ENCODE results near the gene HSD3B2. TPM values are rescaled to one million over a fixed set of nuclear protein-coding genes. Genes with fewer than 3 reads are reported as not detected.

Gene HSD3B2
- total RNA-seq, 1 experiment from 2014 or later, result 1.0 TPM

DNA sequence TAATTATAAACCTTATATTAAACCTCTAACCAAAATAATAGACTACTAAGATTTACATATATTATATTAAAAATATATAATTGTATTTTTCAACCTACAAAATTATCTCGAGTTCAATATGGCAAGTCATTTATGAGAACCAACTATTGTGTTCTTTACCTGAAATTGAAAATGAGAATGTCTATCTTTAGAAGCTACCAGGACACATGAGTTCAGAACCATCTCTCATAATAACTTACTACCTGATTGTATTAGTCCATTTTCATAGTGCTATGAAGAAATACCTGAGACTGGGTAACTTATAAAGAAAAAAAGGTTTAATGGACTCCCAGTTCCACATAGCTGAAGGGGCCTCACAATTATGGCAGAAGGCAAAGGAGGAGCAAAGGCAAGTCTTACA is 39.6 kb upstream of the HSD3B2 start:
- no peak overlapping the region for H3K27ac Mint-ChIP-seq
- H3K9me3 Mint-ChIP-seq, result peaks cover 13% of the 10 kb centered on the region
- peaks cover 25% of the 10 kb centered on the region for H3K4me1 Mint-ChIP-seq
- no peak overlapping the region for H3K4me3 Mint-ChIP-seq
- no peak for TF ChIP-seq CBFB (CRISPR knock-in tag; IDR thresholded peaks at IDR 0.05; ENCODE audit: low read depth)
- TF ChIP-seq CREB1 (CRISPR knock-in tag; IDR thresholded peaks at IDR 0.05), result no peak
- TF ChIP-seq, protein P1, sequence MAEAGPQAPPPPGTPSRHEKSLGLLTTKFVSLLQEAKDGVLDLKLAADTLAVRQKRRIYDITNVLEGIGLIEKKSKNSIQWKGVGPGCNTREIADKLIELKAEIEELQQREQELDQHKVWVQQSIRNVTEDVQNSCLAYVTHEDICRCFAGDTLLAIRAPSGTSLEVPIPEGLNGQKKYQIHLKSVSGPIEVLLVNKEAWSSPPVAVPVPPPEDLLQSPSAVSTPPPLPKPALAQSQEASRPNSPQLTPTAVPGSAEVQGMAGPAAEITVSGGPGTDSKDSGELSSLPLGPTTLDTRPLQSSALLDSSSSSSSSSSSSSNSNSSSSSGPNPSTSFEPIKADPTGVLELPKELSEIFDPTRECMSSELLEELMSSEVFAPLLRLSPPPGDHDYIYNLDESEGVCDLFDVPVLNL (CRISPR knock-in tag; IDR thresholded peaks at IDR 0.05; ENCODE audit: borderline replicate concordance, low read depth), result no peak
- TF ChIP-seq, protein P2, sequence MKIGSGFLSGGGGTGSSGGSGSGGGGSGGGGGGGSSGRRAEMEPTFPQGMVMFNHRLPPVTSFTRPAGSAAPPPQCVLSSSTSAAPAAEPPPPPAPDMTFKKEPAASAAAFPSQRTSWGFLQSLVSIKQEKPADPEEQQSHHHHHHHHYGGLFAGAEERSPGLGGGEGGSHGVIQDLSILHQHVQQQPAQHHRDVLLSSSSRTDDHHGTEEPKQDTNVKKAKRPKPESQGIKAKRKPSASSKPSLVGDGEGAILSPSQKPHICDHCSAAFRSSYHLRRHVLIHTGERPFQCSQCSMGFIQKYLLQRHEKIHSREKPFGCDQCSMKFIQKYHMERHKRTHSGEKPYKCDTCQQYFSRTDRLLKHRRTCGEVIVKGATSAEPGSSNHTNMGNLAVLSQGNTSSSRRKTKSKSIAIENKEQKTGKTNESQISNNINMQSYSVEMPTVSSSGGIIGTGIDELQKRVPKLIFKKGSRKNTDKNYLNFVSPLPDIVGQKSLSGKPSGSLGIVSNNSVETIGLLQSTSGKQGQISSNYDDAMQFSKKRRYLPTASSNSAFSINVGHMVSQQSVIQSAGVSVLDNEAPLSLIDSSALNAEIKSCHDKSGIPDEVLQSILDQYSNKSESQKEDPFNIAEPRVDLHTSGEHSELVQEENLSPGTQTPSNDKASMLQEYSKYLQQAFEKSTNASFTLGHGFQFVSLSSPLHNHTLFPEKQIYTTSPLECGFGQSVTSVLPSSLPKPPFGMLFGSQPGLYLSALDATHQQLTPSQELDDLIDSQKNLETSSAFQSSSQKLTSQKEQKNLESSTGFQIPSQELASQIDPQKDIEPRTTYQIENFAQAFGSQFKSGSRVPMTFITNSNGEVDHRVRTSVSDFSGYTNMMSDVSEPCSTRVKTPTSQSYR (CRISPR knock-in tag; IDR thresholded peaks at IDR 0.05), result no peak
- no peak for TF ChIP-seq ELF4 (CRISPR knock-in tag; IDR thresholded peaks at IDR 0.05; ENCODE audit: low read depth)
- TF ChIP-seq KAT7 (CRISPR knock-in tag; IDR thresholded peaks at IDR 0.05; ENCODE audit: borderline replicate concordance), result no peak
- TF ChIP-seq RORB (CRISPR knock-in tag; IDR thresholded peaks at IDR 0.05), result no peak
- TF ChIP-seq OVOL2 (CRISPR knock-in tag; IDR thresholded peaks at IDR 0.05; ENCODE audit: borderline replicate concordance), result no peak
- TF ChIP-seq ZNF671 (CRISPR knock-in tag; IDR thresholded peaks at IDR 0.05), result no peak
- TF ChIP-seq ZNF317 (CRISPR knock-in tag; IDR thresholded peaks at IDR 0.05; ENCODE audit: borderline replicate concordance, low read depth), result no peak
- no peak for TF ChIP-seq ZNF396 (CRISPR knock-in tag; IDR thresholded peaks at IDR 0.05; ENCODE audit: borderline replicate concordance)
- no peak for TF ChIP-seq SP1 (CRISPR knock-in tag; conservative IDR thresholded peaks at IDR 0.05)
- TF ChIP-seq, protein P3, sequence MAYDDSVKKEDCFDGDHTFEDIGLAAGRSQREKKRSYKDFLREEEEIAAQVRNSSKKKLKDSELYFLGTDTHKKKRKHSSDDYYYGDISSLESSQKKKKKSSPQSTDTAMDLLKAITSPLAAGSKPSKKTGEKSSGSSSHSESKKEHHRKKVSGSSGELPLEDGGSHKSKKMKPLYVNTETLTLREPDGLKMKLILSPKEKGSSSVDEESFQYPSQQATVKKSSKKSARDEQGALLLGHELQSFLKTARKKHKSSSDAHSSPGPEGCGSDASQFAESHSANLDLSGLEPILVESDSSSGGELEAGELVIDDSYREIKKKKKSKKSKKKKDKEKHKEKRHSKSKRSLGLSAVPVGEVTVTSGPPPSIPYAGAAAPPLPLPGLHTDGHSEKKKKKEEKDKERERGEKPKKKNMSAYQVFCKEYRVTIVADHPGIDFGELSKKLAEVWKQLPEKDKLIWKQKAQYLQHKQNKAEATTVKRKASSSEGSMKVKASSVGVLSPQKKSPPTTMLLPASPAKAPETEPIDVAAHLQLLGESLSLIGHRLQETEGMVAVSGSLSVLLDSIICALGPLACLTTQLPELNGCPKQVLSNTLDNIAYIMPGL (CRISPR knock-in tag; IDR thresholded peaks at IDR 0.05), result no peak
- TF ChIP-seq, protein P4, sequence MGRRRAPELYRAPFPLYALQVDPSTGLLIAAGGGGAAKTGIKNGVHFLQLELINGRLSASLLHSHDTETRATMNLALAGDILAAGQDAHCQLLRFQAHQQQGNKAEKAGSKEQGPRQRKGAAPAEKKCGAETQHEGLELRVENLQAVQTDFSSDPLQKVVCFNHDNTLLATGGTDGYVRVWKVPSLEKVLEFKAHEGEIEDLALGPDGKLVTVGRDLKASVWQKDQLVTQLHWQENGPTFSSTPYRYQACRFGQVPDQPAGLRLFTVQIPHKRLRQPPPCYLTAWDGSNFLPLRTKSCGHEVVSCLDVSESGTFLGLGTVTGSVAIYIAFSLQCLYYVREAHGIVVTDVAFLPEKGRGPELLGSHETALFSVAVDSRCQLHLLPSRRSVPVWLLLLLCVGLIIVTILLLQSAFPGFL (CRISPR knock-in tag; IDR thresholded peaks at IDR 0.05; ENCODE audit: borderline replicate concordance), result no peak
- TF ChIP-seq ZNF219 (CRISPR knock-in tag; IDR thresholded peaks at IDR 0.05; ENCODE audit: borderline replicate concordance), result no peak
- TF ChIP-seq, protein P5, sequence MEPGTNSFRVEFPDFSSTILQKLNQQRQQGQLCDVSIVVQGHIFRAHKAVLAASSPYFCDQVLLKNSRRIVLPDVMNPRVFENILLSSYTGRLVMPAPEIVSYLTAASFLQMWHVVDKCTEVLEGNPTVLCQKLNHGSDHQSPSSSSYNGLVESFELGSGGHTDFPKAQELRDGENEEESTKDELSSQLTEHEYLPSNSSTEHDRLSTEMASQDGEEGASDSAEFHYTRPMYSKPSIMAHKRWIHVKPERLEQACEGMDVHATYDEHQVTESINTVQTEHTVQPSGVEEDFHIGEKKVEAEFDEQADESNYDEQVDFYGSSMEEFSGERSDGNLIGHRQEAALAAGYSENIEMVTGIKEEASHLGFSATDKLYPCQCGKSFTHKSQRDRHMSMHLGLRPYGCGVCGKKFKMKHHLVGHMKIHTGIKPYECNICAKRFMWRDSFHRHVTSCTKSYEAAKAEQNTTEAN (CRISPR knock-in tag; IDR thresholded peaks at IDR 0.05), result no peak
- TF ChIP-seq, protein P6, sequence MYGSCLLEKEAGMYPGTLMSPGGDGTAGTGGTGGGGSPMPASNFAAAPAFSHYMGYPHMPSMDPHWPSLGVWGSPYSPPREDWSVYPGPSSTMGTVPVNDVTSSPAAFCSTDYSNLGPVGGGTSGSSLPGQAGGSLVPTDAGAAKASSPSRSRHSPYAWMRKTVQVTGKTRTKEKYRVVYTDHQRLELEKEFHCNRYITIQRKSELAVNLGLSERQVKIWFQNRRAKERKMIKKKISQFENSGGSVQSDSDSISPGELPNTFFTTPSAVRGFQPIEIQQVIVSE (CRISPR knock-in tag; IDR thresholded peaks at IDR 0.05; ENCODE audit: borderline replicate concordance), result no peak
- no peak for TF ChIP-seq TEAD1 (CRISPR knock-in tag; IDR thresholded peaks at IDR 0.05)
- TF ChIP-seq, protein P7, sequence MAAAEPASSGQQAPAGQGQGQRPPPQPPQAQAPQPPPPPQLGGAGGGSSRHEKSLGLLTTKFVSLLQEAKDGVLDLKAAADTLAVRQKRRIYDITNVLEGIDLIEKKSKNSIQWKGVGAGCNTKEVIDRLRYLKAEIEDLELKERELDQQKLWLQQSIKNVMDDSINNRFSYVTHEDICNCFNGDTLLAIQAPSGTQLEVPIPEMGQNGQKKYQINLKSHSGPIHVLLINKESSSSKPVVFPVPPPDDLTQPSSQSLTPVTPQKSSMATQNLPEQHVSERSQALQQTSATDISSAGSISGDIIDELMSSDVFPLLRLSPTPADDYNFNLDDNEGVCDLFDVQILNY (CRISPR knock-in tag; IDR thresholded peaks at IDR 0.05), result no peak
- DNase-seq (ENCODE audit: low spot score) (no peak), ATAC-seq (no peak)
- ChIA-PET CTCF (interaction anchor here (1.2 kb wide), 1 partner anchor 101 kb away, joined by 4 read pairs; no protein-coding TSS in a partner anchor), POLR2A (no interaction called here)
- peaks cover 3% of the 10 kb centered on the region; the same call in 1 of the 2 replicates for H3K27me3 Mint-ChIP-seq (ENCODE audit: low read depth)
- H3K36me3 Mint-ChIP-seq, result no peaks in the 10 kb centered on the region

Data from WTC11 (cell line).